ENCODE data around the gene CPEB3.
"Not testable (repeated sequence)": the region's sequence is repeated elsewhere in the genome, so short reads cannot be mapped to it uniquely, and the experiment has no call there.

CPEB3 gene

DNA sequence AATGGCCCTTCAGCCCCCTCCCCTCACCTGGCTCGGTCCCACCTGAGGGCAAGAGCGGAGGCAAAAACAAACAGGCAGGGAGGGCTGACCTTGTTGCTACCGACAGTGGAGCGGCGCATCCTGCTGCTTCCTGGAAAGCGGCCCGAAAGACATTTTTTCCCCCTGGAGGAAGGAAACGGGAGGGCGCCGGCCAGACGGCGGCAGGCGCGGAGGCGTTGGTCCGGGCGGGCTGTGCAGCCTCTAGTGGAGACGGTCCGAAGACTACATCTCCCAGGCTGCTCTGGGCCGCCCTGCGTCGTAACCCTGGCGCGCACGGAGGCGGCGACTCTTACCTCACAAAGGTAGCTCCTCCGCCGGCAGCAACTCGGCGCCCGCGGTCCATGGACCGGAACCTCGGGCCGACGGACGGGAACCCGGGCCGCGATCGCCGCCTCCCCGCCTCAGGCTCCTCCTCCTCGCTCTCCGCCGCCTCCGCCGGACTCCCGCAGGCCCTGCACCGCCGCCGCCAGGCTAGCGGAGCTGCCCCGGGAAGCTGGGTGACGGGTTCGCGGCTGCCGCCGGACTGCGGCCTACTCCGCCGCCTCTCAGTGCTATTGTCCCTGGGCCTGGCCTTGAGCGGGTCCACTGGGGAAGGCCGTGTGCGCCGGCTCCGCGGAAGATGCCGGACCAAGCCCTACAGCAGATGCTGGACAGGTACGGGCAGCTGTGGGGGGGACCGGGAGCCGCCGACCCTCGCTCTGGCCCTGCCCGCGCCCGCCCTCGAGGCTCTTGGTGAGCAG lies at the start of gene CPEB3, which contains the start of gene MARCHF5:
Gene CPEB3 (minus strand): TSS at position 242 of the 779 bp plus-strand sequence. CDS start 50,728 bp downstream, outside the sequence.
Gene MARCHF5 (plus strand): TSS at position 331 of the 779 bp plus-strand sequence. CDS start 328 bp downstream, at position 659.
- peak; percentile 86 for DNase-seq

DNA sequence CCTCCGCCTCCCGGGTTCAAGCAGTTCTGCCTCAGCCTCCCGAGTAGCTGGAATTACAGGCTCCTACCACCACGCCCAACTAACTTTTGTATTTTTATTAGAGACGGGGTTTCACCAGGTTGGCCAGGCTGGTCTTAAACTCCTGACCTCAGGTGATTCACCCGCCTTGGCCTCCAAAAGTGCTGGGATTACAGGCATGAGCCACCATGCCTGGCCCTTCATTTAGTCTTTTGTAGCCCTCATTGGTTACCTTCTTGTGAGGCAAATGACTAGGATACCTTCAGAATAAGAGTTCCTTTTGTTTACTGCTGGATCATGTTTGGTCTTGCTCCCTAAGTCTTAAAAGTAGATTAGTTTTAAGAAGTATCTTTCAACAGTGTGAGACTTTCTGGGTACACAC lies 39.0 kb upstream of the CPEB3 start:
- not testable (repeated sequence) for DNase-seq

DNA sequence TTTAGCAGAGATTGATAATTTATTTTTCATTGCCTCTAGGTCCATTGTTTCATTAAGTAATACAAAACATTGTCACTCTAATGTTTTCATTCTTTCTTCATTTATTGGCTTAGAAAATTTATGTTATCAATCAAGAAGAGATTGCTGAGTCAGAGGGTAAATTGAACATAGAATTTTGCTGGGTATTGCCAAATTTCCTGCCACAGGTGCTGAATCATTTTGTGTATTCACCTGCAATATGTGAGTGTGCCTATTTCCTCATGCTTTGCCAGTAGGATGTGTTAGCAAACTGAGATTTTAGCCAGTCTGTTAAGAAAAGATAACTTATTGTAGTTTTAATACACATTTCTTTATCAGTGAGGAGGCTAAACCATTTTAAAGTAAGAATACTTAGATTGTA lies 38.1 kb upstream of the CPEB3 start:
- no peak for DNase-seq

DNA sequence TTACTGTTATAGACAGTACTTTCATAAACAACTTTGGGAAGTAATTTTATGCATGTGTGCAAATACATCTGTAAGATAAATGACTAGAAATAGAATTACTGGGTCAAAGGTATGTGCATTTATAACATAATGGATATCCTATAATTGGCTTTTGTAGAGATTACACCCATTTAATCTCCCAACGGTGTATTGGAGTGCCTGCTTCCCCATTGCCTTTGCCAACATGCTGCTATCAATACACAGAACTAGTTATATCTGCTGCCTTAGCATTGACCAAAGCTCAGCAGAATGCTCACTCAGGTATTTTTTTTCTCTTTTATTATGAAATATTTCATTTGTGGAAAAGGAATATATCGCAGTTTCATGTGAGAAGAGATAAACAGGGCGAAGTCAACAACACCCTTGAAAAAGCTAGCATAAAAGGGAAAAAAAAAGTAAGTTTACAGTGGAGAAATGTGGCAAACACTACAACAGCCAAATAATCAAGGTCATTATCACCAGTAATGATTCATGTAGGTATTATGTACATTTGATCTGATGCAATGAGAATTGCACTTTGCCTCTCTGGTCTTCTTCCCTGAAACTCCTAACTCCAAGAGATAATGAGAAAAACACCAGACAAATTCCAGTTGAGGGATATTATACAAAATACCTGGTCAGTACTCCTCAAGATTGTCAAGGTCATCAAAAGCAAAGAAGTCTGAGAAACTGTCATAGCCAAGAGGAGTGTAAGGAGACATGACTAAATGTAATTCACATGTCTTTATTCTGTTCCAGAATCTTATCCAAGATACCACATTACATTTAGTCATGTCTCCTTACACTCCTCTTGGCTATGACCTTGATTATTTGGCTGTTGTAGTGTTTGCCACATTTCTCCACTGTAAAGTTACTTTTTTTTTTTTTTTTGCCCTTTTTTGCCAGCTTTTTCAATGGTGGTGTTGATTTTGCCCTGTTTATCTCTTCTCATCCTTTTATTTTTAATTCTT lies 36.9 kb upstream of the CPEB3 start:
- no peak for DNase-seq

DNA sequence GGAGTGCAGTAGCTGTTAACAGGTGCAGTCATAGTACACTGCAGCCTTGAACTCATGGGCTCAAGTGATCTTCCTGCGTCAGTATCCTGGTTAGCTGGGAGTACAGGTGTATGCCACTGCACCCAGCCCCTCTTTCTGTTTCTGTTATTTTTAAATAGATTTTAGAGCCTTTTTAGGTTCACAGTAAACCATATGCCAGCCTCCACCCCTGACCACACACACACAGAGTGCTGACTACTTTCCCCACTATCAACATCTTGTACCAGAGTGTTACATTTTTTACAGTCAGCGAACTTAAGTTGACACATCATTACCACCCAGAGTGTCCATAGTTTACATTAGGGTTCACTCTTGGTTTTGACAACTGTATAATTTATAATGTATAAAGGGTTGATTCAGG lies 32.2 kb upstream of the CPEB3 start:
- no peak for DNase-seq

DNA sequence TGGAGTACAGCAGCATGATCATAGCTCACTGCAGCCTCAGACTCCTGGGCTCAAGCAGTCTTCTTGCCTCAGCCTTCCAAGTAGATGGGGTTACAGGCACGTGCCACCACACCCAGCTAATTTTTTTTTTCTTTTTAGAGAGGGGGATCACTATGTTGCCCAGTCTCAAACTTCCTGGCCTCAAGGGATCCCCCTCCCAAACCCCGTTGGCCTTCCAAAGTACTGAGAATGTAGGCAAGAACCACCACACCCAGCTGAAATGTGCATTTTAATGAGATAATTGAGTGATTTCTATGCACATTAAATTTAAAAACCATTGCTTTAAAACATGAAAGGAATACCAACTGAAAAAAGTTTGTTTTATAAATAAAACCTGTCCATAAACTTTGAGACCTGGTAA lies 25.7 kb upstream of the CPEB3 start:
- DNase-seq: no peak

DNA sequence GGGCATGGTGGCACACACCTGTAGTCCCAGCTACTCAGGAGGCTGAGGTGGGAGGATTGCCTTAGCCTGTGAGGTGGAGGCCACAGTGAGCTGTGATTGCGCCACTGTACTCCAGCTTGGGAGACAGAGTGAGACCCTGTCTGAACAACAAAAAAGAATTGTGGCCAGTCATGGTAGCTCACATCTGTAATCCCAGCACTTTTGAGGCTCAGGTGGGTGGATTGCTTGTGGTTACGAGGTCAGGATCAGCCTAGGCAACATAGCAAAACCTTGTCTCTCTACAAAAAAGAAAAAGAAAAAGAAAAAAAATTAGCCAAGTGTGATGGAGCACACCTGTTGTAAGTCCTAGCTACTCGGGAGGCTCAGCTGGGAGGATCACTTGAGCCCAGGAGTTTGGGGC lies 22.9 kb upstream of the CPEB3 start:
- no peak for DNase-seq

DNA sequence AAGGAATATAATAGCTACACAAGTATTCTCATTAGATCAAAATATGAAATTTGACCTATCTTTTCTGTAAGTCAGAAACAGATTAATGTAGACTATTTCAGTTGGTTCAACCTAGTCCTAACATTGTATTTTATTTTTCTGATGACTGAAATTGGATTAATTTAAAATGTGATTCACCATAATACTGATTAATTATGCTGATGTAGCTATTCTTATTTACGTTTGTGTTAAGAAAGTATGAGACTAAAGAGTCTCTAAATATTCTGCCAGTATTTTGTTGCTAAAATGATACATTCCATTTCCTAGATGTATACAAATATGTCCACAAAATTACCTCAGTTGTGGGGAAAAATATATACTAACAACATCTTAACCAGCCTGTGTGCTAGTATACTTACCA lies 18.4 kb upstream of the CPEB3 start:
- no peak for DNase-seq

DNA sequence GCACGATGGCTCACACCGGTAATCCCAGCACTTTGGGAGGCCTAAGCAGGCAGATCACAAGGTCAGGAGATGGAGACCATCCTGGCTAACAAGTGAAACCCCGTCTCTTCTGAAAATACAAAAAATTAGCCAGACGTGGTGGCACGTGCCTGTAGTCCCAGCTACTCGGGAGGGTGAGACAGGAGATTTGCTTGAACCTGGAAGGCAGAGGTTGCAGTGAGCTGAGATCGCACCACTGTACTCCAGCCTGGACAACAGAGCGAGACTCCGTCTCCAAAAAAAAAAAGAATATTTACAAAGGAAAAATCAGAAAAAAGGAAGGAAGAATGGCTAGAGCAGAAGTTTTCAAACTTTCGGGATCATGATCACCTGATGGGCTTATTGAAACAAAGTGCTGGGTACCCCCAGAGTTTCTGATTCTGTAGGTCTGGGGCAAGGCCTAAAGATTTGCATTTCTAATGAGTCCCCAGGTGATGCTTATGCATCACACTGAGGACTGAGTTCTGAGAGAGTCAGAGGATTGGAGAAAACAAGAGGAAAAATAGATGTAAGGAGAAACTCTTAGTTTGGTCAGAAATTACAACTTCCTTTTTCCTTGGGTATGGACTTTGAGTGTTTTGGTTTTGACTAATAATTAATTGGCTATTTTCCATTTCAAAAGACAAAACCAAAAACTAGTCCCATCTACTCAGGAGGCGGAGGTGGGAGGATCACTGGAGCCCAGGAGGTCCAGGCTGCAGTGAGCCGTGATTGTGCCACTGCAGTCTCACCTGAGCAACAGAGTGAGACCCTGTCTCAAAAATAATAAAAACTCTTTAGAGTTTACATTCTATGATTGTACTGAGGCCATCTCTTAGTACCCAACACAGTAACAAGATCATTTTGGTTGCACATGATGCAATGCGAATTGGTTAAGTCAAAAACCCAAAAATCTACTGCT lies 14.5 kb upstream of the CPEB3 start:
- DNase-seq: no peak

DNA sequence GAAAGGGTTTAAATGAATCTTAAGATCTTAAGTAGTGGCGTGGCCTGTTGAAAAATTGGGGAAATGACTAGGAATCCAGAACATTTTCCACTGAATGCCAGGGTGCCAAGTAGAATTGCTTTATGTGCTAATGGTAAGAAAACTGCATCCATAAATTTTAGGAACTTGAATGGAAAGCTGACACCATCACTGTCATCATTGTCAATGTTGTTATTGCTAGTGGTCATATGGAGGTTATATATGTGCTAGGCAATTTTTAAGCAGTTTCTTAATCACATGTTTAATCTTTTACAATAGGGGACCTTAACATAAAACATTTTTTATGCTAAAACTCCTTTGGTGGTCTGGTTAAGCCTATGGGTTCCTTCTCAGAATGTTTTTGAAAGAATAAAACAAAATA lies 13.2 kb upstream of the CPEB3 start:
- no peak for DNase-seq

DNA sequence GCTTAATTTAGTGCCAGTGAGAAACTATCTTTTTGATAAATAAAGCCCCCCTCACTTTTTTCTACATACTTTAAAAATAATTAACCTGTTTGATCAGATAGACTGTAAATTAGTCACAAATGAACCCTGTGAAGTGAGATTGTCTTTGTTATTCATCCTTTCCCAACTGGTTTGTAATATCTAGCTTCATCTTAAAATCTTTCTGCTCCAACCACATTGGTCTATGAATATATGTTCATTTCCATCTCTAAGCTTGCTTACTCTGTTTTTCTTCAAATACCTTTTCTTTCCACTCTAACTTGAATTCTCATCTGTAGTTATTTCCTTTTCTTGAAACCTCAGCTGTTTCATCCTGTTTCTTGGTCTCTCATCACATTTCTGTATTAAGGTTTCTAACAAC lies 12.2 kb upstream of the CPEB3 start:
- DNase-seq: no peak

DNA sequence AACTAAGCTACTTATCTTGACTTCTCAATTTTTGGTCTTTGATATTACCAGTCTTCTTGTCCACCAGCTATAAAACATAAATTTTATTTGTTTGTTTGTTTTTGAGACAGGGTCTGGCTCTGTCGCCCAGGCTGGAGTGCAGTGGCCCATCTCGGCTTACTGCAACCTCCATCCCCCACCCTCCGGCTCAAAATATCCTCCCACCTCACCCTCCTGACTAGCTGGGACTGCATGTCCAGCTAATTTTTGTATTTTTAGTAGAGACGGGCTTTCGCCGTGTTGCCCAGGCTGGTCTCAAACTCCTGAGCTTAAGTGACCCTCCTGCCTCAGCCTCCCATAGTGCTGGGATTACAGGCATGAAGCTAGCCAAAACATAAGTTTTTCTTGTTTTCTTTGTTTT lies 7.6 kb upstream of the CPEB3 start:
- no peak for DNase-seq

DNA sequence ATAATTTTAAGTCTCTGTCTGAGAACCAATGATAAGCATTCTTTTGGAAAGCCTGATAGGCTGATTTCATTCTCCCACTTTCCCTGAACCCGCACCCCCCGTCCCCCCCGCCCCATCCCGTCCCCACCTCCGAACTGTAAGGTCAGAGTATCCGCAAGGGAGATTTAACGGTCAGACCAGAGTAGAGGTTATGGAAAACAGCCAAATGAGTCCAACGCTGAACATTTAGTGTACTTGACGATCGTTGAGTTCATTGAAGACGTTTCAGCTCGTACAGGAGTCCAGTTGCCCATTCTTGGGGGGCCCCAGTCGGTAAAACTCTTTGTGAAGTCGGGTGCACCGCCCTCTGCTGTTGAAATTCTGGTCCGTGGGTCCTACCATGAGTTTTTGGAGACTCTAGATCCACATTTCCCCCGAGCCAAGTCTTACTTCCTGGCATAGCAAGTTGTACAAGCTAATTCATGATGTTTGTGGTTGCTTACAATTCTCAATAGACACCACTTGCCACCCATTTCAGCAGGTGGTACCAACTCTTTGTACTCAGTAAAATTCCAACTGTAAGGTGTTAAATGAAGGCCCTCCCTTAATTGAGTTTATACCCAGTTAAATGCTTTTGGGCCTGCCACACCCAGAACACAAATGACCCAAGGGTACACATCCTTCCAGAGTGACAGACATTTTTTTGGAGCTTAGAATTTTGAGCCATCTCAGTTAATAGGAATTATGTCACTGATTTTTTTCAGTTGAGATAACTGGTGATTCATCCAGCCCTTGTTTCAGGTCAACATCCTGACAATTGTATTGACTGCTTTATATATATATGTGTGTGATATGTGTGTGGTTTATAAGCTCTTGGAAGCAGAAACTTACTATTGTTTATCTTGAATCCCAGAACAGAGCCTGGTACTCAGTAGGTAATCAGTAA lies 1.3 kb upstream of the CPEB3 start:
- DNase-seq: peak; percentile 12

DNA sequence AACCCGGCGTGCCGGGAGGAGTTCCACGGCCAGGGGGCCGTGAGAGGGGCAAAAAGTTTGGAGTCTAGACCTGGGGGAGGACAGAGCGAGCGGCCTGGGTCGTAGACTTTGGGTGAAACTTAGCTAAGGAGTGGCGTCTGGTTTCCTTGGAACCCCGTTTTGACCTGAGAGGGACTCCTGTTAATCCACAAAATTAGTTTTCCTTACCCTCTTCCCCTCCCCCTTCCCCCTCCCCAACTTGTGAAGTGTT lies 663 bp upstream of the CPEB3 start:
- DNase-seq: no peak

DNA sequence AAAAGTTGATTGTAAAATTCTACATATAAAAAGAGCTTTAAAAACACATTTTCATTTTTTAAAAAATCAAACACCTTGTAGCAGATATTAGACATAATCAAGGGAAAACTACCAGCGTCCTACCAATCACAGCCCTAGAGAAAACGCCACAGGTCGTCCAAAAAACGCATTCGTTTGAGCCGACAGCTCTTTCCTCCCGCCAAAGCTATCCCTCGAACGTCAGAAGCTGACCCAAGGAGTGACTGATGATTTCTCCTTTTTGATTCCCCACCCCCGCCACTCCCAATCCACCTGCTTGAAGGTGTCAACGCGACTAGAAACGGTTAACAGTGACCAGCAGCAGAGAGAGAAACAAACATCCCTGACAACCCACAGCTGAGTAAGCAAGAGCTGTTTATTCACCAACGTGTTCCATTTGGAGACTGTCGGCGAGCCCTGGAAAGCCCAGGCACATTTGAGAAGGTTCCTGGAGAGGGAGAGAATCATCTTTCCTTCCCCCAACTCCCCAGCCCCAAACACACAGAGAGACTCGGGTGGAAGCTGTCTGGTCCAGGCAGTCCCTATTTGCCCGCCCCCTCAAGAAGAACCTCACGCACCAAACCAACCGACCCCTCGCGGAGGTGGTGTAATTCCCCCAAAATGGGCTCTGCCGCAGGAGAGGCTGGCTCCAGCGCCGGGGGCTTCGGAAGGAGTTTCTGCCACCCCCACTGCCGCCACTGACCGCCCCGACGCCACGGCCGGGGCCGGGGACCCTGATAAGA lies 622 bp downstream of the CPEB3 start:
- DNase-seq: no peak

DNA sequence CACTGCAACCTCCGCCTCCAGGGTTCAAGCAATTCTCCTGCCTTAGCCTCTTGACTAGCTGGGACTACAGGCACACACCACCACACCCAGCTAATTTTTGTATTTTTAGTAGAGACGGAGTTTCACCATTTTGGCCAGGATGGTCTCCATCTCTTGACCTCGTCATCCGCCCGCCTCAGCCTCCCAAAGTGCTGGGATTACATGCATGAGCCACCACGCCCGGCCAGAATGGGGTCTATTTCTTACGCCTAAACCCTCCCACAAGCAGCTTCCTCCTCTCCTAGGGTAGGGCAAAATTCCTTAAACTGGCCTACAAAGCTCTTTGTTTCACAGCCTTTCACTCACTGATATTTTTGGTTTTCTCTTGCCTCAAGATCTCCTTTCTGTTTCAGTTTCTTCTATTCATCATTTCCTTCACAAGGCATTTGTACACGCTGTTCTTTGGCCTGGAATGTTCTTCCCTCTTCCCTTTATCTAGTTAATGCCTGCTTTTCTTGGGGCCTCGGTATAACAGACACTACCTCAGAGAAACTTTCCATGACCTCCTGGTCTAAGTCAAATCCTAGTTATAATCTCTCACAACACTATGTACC lies 6.7 kb downstream of the CPEB3 start:
- no peak for DNase-seq

DNA sequence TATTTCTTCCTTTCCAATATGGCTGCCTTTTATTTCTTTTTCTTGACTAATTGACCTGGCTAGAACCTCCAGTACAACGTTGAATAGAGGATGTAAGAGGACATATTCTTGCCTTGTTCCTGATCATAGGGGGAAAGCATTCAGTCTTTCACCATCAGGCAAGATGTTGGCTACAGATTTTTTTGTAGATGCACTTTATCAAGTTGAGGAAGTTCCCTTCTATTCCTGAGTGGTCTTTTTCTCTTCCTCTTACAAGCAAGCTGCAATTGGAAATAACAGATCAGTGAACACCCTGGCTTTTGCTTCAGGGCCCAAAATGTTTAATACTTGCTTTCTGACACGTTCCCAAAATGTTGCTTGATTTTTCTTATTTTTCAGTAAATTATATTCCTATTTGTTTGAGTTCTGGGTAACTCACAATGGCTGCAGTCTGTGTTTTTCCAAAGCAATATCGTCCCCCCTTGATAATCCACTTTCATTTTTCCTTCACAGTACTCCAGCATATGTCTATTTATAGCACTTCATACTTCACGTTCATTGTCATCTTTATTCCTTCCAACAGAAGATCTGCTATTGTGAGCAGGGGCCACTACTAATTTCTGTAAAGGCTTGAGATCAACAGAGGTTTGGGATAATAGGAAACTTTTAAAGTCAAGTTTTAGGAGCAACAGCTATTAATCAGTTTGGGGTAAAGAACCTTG lies 11.7 kb downstream of the CPEB3 start:
- peak; percentile 6 for DNase-seq

DNA sequence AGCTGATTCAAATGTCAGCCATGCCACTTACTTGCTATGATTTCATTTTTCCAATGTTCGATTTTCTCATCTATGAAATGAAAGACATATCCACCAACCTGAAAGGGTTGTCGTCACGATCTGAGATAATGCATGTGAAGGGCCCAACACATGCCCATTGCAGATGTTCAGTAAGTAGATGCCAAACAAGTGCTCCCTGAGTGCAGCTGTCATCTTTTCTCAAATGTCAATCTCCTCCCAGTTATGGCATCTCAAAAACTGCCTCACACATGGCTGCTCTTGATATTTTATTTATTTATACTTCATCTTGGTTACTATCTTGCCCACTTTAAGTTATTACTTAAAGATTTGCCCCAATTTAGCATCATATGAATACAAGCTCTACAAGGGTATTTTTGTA lies 16.8 kb downstream of the CPEB3 start:
- no peak for DNase-seq

DNA sequence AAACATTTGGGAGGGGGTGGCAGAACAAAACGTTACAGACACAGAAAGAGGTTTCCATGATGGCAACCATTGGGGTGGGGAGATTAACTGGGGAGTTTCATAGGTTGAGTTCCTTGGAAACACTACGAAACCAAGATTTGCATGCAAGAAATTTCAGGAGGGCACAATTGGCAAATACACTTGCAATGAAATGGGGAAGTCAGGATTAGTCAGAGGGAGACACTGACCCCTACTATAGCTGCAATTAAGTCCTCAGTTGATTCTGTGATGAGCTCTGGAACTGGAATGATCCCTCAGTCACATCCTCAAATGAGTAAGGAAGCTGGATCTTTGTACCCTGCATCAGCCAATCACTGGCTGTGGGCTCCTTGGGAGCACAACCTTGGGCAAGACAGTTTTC lies 22.1 kb downstream of the CPEB3 start:
- no peak for DNase-seq

DNA sequence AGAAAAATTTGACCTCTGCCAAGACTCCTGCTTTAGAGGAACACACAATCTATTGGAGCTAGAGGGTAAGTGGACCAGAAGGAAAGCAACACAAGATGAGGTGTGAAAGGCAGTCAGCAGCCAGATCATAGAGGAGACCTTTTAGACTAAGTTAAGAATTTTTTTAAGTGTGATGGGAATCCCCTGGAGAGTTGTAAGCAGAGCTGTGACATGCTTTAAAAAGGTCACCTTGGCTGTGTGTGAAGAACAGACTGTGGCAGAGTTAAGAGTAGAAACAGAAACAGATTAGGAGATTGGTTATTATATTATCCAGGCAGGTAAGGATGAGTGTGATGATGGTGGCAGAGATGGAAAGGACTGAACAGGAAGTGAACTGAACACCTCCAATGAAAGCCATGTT lies 23.5 kb downstream of the CPEB3 start:
- DNase-seq: no peak

All from NCI-H2227 treated with DMSO at 0.1 percent for 48 hours (cell line).